GM12891 (cell line): Measurements from ENCODE around the gene LRRC36.
"Not testable (repeated sequence)": the region's sequence is repeated elsewhere in the genome, so short reads cannot be mapped to it uniquely, and the experiment has no call there.

ENCODE experiments used
- DNase-seq: peaks from one replicate; pipeline ENCODE4 v3.0.0; 2011; ENCODE audit warnings: low spot score; ENCODE audit not compliant: insufficient read length
- FAIRE-seq: peaks from 2 replicates; lab custom pipeline; 2011; peaks lifted over from hg19 to GRCh38; lab: Jason Lieb, UNC
- PAX5 ChIP-seq: IDR thresholded peaks from 2 replicates; pipeline ENCODE4 v1.6.1; 2011; ENCODE audit warnings: low read length, moderate library complexity, mild to moderate bottlenecking; ENCODE audit not compliant: insufficient read depth, severe bottlenecking
- POLR2A ChIP-seq: IDR thresholded peaks from 2 replicates; pipeline ENCODE4 v1.6.1; 2011; ENCODE audit warnings: low read depth, low read length, control low read depth
- POLR2AphosphoS5 ChIP-seq: IDR thresholded peaks from 2 replicates; pipeline ENCODE4 v1.6.1; 2011; ENCODE audit warnings: low read depth, low read length, control low read depth
- POU2F2 ChIP-seq: IDR thresholded peaks from 2 replicates; pipeline ENCODE4 v1.6.1; 2011; ENCODE audit warnings: low read depth, mild to moderate bottlenecking, control low read depth, low read length, moderate library complexity
- SPI1 ChIP-seq: IDR thresholded peaks from 2 replicates; pipeline ENCODE4 v1.6.1; 2011; ENCODE audit warnings: low read depth, low read length, control low read depth
- TAF1 ChIP-seq: IDR thresholded peaks from 2 replicates; pipeline ENCODE4 v1.6.1; 2011; ENCODE audit warnings: low read depth, low read length, control low read depth

Gene LRRC36

GRCh38 chr16:67361038-67361437 is 34.4 kb downstream of the LRRC36 start:
- DNase-seq: no peak
- FAIRE-seq: no peak

DNA sequence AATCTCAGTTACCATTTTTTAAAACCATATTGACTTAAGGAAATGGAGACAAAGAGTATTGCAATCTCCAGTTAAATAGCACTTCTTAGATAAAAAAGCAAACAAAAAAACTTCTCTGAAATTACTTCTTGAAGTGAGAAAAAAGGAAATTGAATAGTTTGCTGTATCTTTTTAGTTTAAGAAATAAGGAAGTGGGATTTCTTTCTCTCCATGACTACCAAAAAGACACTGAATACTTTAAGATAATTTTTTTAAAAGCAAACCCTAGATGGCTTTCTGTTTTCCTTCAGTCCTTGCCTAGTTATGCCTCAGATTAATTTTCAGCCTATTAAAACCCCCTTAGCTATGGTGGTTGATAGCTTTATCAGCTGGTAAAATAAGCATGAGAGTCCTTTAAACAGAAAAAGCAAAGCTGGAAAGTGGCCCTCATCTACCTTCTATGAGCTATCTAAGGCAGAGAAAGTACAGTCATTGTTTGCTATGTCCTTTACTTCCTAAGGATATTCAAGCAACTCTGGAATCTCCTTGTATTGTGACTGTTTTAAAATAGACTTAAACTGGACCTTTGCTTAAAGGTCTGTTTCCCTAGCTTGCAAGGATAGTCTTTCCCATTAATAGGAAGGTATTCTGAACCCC is 38.1 kb downstream of the LRRC36 start:
- DNase-seq: no peak
- FAIRE-seq: no peak
- TF ChIP-seq POLR2A (no peak), SPI1 (peak; percentile 74)

More at GRCh38 chr16:67361038-67361437, 34.4 kb downstream of the LRRC36 start:
- TF ChIP-seq POLR2AphosphoS5: no peak
- no peak for TF ChIP-seq TAF1
- TF ChIP-seq PAX5: no peak
- TF ChIP-seq POU2F2: no peak
- TF ChIP-seq POLR2A: no peak
- TF ChIP-seq SPI1: no peak

DNA sequence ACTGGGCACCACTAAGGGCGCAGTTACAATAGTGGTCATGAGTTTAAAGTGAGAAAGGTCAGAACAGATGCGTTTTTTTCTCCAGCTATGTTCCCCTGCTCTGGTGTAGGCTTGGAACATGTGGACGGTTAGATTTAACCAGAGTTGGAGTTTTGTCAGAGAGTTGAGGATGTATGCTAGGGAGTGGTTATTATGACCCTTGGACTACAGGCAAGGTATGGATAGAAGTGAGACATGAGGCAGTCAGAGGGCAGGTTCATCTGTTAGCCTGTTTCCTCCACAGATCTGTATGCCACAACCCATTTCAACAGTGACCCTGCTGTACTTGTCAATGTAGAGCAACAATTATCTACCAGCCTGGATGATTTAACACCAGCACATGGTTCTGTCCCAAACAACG is 44.0 kb downstream of the LRRC36 start:
- FAIRE-seq (no peak), DNase-seq (no peak)
- TF ChIP-seq POU2F2: no peak
- no peak for TF ChIP-seq PAX5
- TF ChIP-seq POLR2A: no peak
- TF ChIP-seq POLR2AphosphoS5: no peak

DNA sequence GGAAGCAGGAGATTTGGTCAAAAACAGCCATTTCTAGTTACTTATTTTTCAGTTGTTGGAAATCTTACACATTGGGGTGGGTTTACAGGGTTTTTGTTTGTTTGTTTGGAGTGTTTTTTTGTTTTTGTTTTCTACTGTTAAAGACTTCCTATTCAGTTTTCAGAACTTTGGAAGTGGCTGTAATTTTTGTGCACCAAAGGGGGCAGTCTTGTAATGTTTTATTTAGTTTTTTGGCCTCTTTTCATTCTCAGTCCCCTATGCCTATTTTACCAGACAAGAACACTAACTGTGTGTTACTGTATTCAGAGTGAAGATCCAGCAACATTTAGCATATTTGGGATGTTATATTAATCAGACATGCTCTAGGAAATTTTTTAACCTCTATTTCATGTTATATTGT is 46.0 kb downstream of the LRRC36 start:
- FAIRE-seq: no peak
- no peak for DNase-seq
- TF ChIP-seq PAX5: no peak

GRCh38 chr16:67376012-67376411 is 49.4 kb downstream of the LRRC36 start:
- not testable (repeated sequence) for FAIRE-seq, DNase-seq

DNA sequence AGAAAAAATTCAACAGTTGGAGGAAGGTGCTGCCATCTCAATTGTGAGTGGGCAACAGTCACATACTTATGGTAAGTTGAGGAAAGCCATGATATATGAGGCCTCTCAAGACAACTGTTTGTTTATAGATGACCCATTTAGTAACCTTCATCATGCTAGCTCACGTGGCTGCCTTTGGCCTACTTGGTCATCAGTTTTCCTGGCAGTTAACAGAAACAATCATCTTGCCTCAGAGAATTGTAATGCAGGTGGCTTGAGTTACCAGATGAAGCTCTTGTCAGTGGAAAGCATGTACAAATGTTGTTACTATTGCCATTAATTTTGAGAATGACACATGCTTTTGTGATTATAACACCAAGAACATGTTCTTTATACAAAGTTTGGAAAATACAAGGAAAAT is 52.0 kb downstream of the LRRC36 start:
- FAIRE-seq: peak; percentile 9

GRCh38 chr16:67383284-67383683 is 56.7 kb downstream of the LRRC36 start:
- TF ChIP-seq SPI1: no peak
- TF ChIP-seq TAF1: no peak
- TF ChIP-seq POU2F2: no peak
- no peak for TF ChIP-seq PAX5
- TF ChIP-seq POLR2AphosphoS5: no peak
- no peak for TF ChIP-seq POLR2A
- no peak for DNase-seq
- no peak for FAIRE-seq

More for the DNA sequence above, 52.0 kb downstream of the LRRC36 start:
- DNase-seq: no peak
- no peak for TF ChIP-seq PAX5
- no peak for TF ChIP-seq POU2F2

DNA sequence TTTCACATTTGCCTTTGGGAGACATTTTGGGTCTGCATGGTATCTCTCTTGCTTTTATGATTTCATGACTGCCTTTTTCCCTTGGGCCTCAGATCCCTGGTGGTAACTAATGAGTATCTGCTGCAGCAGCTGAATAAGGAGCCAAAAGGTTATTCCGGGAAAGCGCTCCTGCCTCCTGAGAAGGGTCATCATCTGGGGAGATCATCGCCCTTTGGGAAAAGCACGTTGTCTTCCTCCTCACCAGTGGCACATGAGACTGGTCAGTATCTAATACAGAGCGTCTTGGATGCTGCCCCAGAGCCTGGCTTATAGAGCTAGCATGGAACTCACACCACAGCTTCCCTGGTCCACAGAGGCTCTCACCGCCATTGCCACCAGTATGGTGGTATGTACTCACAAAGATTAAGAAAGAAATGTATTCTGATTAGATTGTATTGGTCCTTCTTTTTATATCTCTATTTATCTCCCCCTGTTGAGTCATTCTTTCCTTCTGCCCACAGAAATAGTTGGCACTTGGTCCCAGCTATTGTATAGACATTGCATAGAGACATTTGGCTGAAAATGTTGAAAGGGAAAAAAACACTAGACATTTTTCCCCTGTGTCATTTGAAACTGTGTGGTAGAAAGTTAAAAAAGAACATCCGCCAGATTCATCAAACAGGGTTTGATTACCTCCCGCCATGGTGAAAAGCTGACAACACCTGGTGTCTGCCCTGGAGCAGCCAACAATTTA is 58.3 kb downstream of the LRRC36 start:
- DNase-seq (no peak), FAIRE-seq (no peak)
- TF ChIP-seq TAF1 (no peak), POU2F2 (no peak)

- DNase-seq (no peak), FAIRE-seq (no peak)
- TF ChIP-seq POLR2A (no peak), TAF1 (no peak), SPI1 (no peak), POLR2AphosphoS5 (no peak), POU2F2 (no peak), PAX5 (no peak)
Observed at GRCh38 chr16:67386861-67387455, 60.3 kb downstream of the LRRC36 start.

- FAIRE-seq (no peak), DNase-seq (no peak)
- TF ChIP-seq POLR2A (no peak), TAF1 (no peak), PAX5 (no peak), SPI1 (no peak), POU2F2 (no peak), POLR2AphosphoS5 (no peak)
Observed at GRCh38 chr16:67387479-67388079, 61.0 kb downstream of the LRRC36 start.
